NCI-H524 (cell line): ENCODE results near the gene RAB40C.
A peak's percentile ranks its signal among the peaks of the same experiment; 100 is the strongest.

Source experiments
- DNase-seq, 2 experiments: peaks; one replicate each; lab custom pipeline; 2025; lab: John Stamatoyannopoulos, UW

Gene RAB40C

GRCh38 chr16:646679-647172, 56.9 kb downstream of the RAB40C start:
- no peak for DNase-seq

GRCh38 chr16:647173-647902, 57.5 kb downstream of the RAB40C start:
- no peak for DNase-seq

- DNase-seq = peak; percentile 47 to 64
Observed at GRCh38 chr16:648071-648780, 58.4 kb downstream of the RAB40C start.

- peak; percentile 63 to 90 for DNase-seq
Observed at GRCh38 chr16:648781-649589, 59.1 kb downstream of the RAB40C start, which contains the start of gene WDR90. Gene WDR90, plus strand, starts transcription at chr16:649365. Its CDS starts 52 bp downstream, at chr16:649417.

- DNase-seq = no peak
Observed at GRCh38 chr16:649631-650030, 59.8 kb downstream of the RAB40C start.

- no peak for DNase-seq
Observed at GRCh38 chr16:651844-652243, 62.0 kb downstream of the RAB40C start.

- no peak for DNase-seq
Observed at GRCh38 chr16:652454-653305, 62.8 kb downstream of the RAB40C start.

- no peak for DNase-seq
Observed at GRCh38 chr16:654034-654433, 64.2 kb downstream of the RAB40C start.

GRCh38 chr16:657487-657886, 67.6 kb downstream of the RAB40C start:
- no peak for DNase-seq

GRCh38 chr16:658679-659571, 69.1 kb downstream of the RAB40C start:
- DNase-seq = no peak

- no peak for DNase-seq
Observed at GRCh38 chr16:659618-660017, 69.8 kb downstream of the RAB40C start.

GRCh38 chr16:660132-660458, 70.2 kb downstream of the RAB40C start:
- DNase-seq = no peak

- no peak for DNase-seq
Observed at GRCh38 chr16:660459-661183, 70.8 kb downstream of the RAB40C start.

- DNase-seq = no peak
Observed at GRCh38 chr16:661184-661821, 71.4 kb downstream of the RAB40C start.

- no peak for DNase-seq
Observed at GRCh38 chr16:662095-662494, 72.2 kb downstream of the RAB40C start.

GRCh38 chr16:662597-662996, 72.7 kb downstream of the RAB40C start:
- DNase-seq = no peak

- DNase-seq = no peak
Observed at GRCh38 chr16:666572-666971, 76.7 kb downstream of the RAB40C start.

GRCh38 chr16:667113-667779, 77.4 kb downstream of the RAB40C start:
- DNase-seq = no peak
